GM12878 (cell line): Measurements from ENCODE around the gene GABRB3. TPM values are rescaled to one million over a fixed set of nuclear protein-coding genes. Genes with fewer than 3 reads are reported as not detected.

ENCODE experiments used
- ATAC-seq: fragments of 200-7000 bp; cut with Tn5 transposase; 3 replicates; pipeline ENCODE4 v1.9.1; 2020; ENCODE audit warnings: mild to moderate bottlenecking, moderate library complexity
- BruUV-seq: library from RNA; stranded (reverse); fragments of 400-500 nt; replicated peaks from 2 replicates; lab custom pipeline; 2021; lab: Mats Ljungman, UMichigan
- CTCF ChIA-PET: fragments of 300-600 bp; sonication (Branson Sonifier 250); formaldehyde crosslinking; extraction: SDS; loops from one replicate; lab custom pipeline; 2021; ENCODE audit warnings: inconsistent platforms; lab: Yijun Ruan, JAX
- POLR2A ChIA-PET: fragments of 350-600 bp; formaldehyde crosslinking; extraction: SDS; loops from one replicate; lab custom pipeline; 2021; ENCODE audit warnings: inconsistent platforms; lab: Charles Lee
- RAD21 ChIA-PET: fragments of 300-600 bp; sonication (Branson Sonifier 250); formaldehyde crosslinking; loops from one replicate; lab custom pipeline; 2023; ENCODE audit warnings: antibody characterized with exemption; ENCODE audit not compliant: unreplicated experiment; lab: Charles Lee
- SMC1A ChIA-PET: fragments of 300-600 bp; sonication (Branson Sonifier 250); formaldehyde crosslinking; loops from one replicate; lab custom pipeline; 2023; ENCODE audit not compliant: unreplicated experiment, uncharacterized antibody; lab: Charles Lee
- DNase-seq: peaks from one replicate; pipeline ENCODE4 v3.0.0-alpha.2; 2011; ENCODE audit warnings: low read depth, low spot score
- FAIRE-seq: peaks from 3 replicates; lab custom pipeline; 2011; peaks lifted over from hg19 to GRCh38; lab: Jason Lieb, UNC
- H2AFZ ChIP-seq: 2 replicates; pipeline ENCODE4 v1.6.0; 2011; ENCODE audit warnings: low read depth, low read length, control low read depth; ENCODE audit not compliant: control insufficient read depth
- H3K27ac ChIP-seq: 2 replicates; pipeline ENCODE4 v1.5.1; 2011; ENCODE audit warnings: control low read depth; ENCODE audit not compliant: control insufficient read depth, insufficient read depth
- H3K27me3 ChIP-seq, 2 experiments: replicated peaks in 1 of 2; 2 replicates each; pipeline versions ENCODE4 v1.6.0 to v1.6.1; 2011; ENCODE audit warnings: low read length in 1 of 2; ENCODE audit not compliant: control insufficient read depth in 2 of 2, insufficient read depth in 2 of 2
- H3K36me3 ChIP-seq, 2 experiments: 2 replicates each; pipeline ENCODE4 v1.5.1; 2011; ENCODE audit warnings: low read length in 1 of 2; ENCODE audit not compliant: control insufficient read depth in 2 of 2, insufficient read depth in 2 of 2
- H3K4me1 ChIP-seq: 2 replicates; pipeline ENCODE4 v1.6.1; 2011; ENCODE audit warnings: mild to moderate bottlenecking, low read length, moderate library complexity, mixed read lengths; ENCODE audit not compliant: control insufficient read depth, insufficient read depth
- H3K4me2 ChIP-seq: 2 replicates; pipeline ENCODE4 v1.6.0; 2011; ENCODE audit warnings: control low read depth; ENCODE audit not compliant: control insufficient read depth, insufficient read depth
- H3K4me3 ChIP-seq: fragments of 200-600 bp; sonication (generic); 2 replicates; pipeline ENCODE4 v1.5.1; 2016
- H3K79me2 ChIP-seq: 2 replicates; pipeline ENCODE4 v1.6.0; 2011; ENCODE audit warnings: low read length; ENCODE audit not compliant: control insufficient read depth, insufficient read depth
- H3K9ac ChIP-seq: 2 replicates; pipeline ENCODE4 v1.8.0; 2011; ENCODE audit warnings: low read length, control low read depth, mixed read lengths; ENCODE audit not compliant: control insufficient read depth, insufficient read depth
- H3K9me3 ChIP-seq: replicated peaks from 3 replicates; pipeline ENCODE4 v1.5.1; 2011; ENCODE audit warnings: mild to moderate bottlenecking, low read length; ENCODE audit not compliant: control insufficient read depth, insufficient read depth
- H4K20me1 ChIP-seq: 2 replicates; pipeline ENCODE4 v1.6.0; 2011; ENCODE audit not compliant: control insufficient read depth, insufficient read depth
- E4F1 ChIP-seq: fragments of 450-650 bp; IDR thresholded peaks from 2 replicates; pipeline ENCODE4 v1.6.1; 2018; ENCODE audit warnings: borderline replicate concordance, mild to moderate bottlenecking; ENCODE audit not compliant: partially characterized antibody
- FOXK2 ChIP-seq: fragments of 450-650 bp; IDR thresholded peaks from 2 replicates; pipeline ENCODE4 v1.6.1; 2017; ENCODE audit warnings: mild to moderate bottlenecking, moderate library complexity
- HCFC1 ChIP-seq: fragments of 150-350 bp; IDR thresholded peaks from 2 replicates; pipeline ENCODE4 v1.6.1; 2014; ENCODE audit warnings: low read length
- JUND ChIP-seq: IDR thresholded peaks from 2 replicates; pipeline ENCODE4 v1.6.1; 2012; ENCODE audit warnings: low read depth, mild to moderate bottlenecking, low read length, improper control_type of control experiment, moderate library complexity
- NFYA ChIP-seq: IDR thresholded peaks from 2 replicates; pipeline ENCODE4 v1.6.1; 2011; ENCODE audit warnings: low read depth, mild to moderate bottlenecking, low read length, improper control_type of control experiment, borderline replicate concordance
- PRDM15 ChIP-seq: fragments of 450-650 bp; formaldehyde crosslinking; IDR thresholded peaks from 2 replicates; pipeline ENCODE4 v1.4.0; 2020; ENCODE audit warnings: mild to moderate bottlenecking, moderate library complexity
- SMC3 ChIP-seq: IDR thresholded peaks from 2 replicates; pipeline ENCODE4 v1.6.1; 2011; ENCODE audit warnings: low read length, improper control_type of control experiment, borderline replicate concordance
- STAT3 ChIP-seq: IDR thresholded peaks from 2 replicates; pipeline ENCODE4 v1.6.1; 2011; ENCODE audit warnings: low read depth, low read length, improper control_type of control experiment
- USF2 ChIP-seq: IDR thresholded peaks from 2 replicates; pipeline ENCODE4 v1.6.1; 2011; ENCODE audit warnings: low read depth, low read length, improper control_type of control experiment, borderline replicate concordance
- WGBS: methylation state at CpG from one replicate; pipeline ENCODE4 v1.1.6; 2016; ENCODE audit warnings: low lambda C conversion rate; ENCODE audit not compliant: insufficient replicate concordance, insufficient coverage; ENCODE audit errors: missing lambda C conversion rate; 5-methylcytosine and 5-hydroxymethylcytosine counted together
- in situ Hi-C: fragments of 300-500 bp; cut with MboI; formaldehyde crosslinking; loops from 9 replicates; pipeline ENCODE4 v1.14.3; 2018; ENCODE audit warnings: mixed read lengths
- intact Hi-C: fragments of 100-400 bp; cut with micrococcal nuclease; formaldehyde crosslinking; loops from one replicate; pipeline ENCODE4 v1.14.2; 2022; ENCODE audit not compliant: unreplicated experiment
- polyA plus RNA-seq, 11 experiments: library from polyadenylated mRNA; depleted of rRNA in 4 of 11; unstranded in 6 of 11; stranded (reverse) in 5 of 11; fragments of >200 nt; fragmentation: Nextera tagmentation in 4 of 11; fragmentation: Illumina TruSeq in 1 of 11; extraction: Ambion mirVana in 4 of 11; extraction: Trizol in 1 of 11; gene quantifications; 1 replicate in 1 of 11; 2 replicates in 10 of 11; pipeline versions ENCODE4 v1.2.1 to v1.2.3, GENCODE V29; 2011 to 2016; ENCODE audit warnings: inconsistent platforms in 2 of 11, missing spikeins in 2 of 11, low read depth in 1 of 11
- total RNA-seq, 4 experiments: library from RNA; depleted of rRNA in 3 of 4; stranded (reverse); fragments of >200 nt in 3 of 4; fragmentation: Illumina TruSeq in 1 of 4; extraction: Trizol in 1 of 4; gene quantifications; 2 replicates each; pipeline versions ENCODE4 v1.2.1 to v1.2.3, GENCODE V29; 2013 to 2021

The GABRB3 gene
- total and polyA plus RNA-seq, 10 of the 15 experiments (the other 5 are each of a cell fraction or from before 2014, with no cell fraction given), result 0.05 to 0.08 (median 0.05) TPM; not detected in 7

GRCh38 chr15:26623071-26623470, 149.8 kb downstream of the GABRB3 start:
- Histone ChIP-seq H3K27me3 (no peaks in the 10 kb centered on the region), H3K79me2 (no peaks in the 10 kb centered on the region), H2AFZ (no peak overlapping the region), H3K27ac (no peak overlapping the region), H3K4me3 (no peak overlapping the region), H3K9me3 (no peaks in the 10 kb centered on the region; the same call in 2 of the 3 replicates), H3K9ac (no peak overlapping the region), H3K4me2 (no peak overlapping the region), H3K36me3 (no peaks in the 10 kb centered on the region)
- WGBS, result 30% methylated on average over 9 of the region's 9 CpGs
- ChIA-PET RAD21 (no interaction called here), CTCF (no interaction called here)
- no peak for FAIRE-seq
- in situ Hi-C loops (no loop called here), intact Hi-C loops (no loop called here)
- BruUV-seq, result no TSS peak
- DNase-seq, result no peak
- TF ChIP-seq HCFC1, result no peak
- no peak for TF ChIP-seq FOXK2
- no peak for TF ChIP-seq SMC3
- TF ChIP-seq, all 136 proteins: peak for 0
- ChIA-PET SMC1A (no interaction called here), POLR2A (no interaction called here)
- Histone ChIP-seq H3K4me1 (no peaks in the 10 kb centered on the region), H4K20me1 (no peaks in the 10 kb centered on the region)
- no peak for ATAC-seq

GRCh38 chr15:26621816-26622215, 151.1 kb downstream of the GABRB3 start:
- BruUV-seq, result no TSS peak
- ATAC-seq, result no peak
- Histone ChIP-seq H4K20me1 (no peaks in the 10 kb centered on the region), H3K27ac (no peak overlapping the region), H3K9ac (no peak overlapping the region), H3K4me2 (no peak overlapping the region), H3K9me3 (no peaks in the 10 kb centered on the region; the same call in 2 of the 3 replicates), H3K79me2 (no peaks in the 10 kb centered on the region), H3K4me1 (no peaks in the 10 kb centered on the region), H2AFZ (no peak overlapping the region), H3K4me3 (no peak overlapping the region), H3K36me3 (no peaks in the 10 kb centered on the region), H3K27me3 (no peaks in the 10 kb centered on the region)
- intact Hi-C loops, result no loop called here
- no peak for FAIRE-seq
- ChIA-PET POLR2A (no interaction called here), SMC1A (no interaction called here), RAD21 (no interaction called here), CTCF (no interaction called here)
- DNase-seq, result no peak
- WGBS, result 12% methylated on average over 5 of the region's 5 CpGs
- in situ Hi-C loops, result no loop called here
- TF ChIP-seq E4F1 (no peak), NFYA (no peak), STAT3 (no peak), PRDM15 (CRISPR knock-in tag) (no peak), USF2 (no peak), JUND (no peak)
